ENCODE data around the gene IQCK. TPM values are rescaled to one million over a fixed set of nuclear protein-coding genes. Genes with fewer than 3 reads are reported as not detected.
"Not testable (repeated sequence)": the region's sequence is repeated elsewhere in the genome, so short reads cannot be mapped to it uniquely, and the experiment has no call there.

The IQCK gene
- total RNA-seq, 1 donor from 2014 or later = 0.71 TPM

DNA sequence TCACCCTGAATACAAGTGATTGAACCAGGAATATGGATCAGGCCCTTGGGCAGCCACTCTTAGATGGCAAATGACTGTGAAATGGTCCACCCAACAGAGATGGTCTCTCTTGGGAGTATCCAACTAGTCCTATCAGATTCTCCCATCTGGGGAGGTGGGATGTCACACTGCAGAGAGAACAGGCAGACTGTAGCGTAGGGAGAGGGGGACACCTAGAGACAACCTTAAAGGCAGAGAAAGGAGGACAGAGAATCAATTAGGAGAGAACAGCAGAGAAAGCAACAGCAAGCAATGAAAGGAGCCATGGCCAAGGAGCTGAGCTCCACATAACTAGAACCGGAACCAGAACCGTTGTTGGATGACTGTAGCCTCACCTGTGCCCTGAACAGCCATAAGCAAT is 37.2 kb downstream of the IQCK start:
- intact Hi-C loops (cut with micrococcal nuclease) = no loop called here

DNA sequence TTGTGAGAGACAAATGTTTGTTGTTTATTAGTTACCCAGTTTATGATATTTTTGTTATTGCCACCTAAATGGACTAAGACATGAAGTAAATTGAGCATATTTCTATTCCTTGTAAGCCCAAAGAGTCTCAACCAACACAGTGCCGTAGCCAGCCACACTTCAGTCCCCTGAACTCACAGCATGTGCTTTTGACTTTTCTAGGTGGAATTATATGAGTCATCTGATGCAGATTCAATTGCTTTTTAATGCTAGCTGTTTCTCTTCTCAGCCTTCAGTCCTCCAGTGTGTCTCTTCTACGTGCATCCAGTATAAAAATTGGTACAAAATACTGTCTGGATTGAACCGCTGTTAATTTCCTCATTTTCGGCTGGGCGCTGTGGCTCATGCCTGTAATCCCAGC is 39.0 kb downstream of the IQCK start:
- intact Hi-C loops (cut with micrococcal nuclease) = no loop called here

DNA sequence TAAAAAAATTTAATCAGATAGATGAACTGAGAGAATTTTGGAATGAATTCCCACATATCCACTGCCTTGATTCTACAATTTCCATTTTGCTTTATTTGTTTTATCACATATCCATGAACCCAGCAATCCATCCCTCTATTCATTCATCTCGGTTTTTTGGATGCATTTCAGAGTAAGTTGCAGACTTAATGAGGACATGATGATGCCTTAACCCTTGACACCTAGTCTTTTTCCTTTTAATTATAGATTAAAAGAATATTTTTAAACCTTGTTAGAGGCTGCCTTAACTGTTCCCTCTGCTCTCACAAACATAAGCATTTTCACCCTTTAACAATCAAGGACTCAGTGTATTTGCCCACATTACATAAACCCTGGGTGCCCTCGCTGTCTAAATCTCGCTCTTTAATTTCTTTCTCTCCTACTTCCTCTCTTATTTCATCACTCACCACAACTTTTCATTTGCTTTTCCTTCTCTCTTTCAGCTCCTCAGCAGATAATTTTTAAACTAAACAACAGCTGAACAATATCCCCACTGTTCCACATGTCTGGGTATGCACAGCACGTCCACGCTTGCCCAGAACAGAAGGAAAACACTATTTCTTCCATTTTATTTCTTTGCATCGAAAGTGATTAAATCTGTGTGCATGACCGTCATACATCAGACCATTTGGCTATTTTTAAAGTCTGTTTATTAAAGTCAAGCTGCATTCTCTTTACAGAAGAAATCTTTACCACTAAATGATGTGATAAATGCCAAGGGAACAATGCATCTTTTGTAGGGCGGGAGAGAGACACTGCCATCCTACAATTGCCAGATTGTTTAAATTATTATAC is 39.9 kb downstream of the IQCK start:
- intact Hi-C loops (cut with micrococcal nuclease) = no loop called here

DNA sequence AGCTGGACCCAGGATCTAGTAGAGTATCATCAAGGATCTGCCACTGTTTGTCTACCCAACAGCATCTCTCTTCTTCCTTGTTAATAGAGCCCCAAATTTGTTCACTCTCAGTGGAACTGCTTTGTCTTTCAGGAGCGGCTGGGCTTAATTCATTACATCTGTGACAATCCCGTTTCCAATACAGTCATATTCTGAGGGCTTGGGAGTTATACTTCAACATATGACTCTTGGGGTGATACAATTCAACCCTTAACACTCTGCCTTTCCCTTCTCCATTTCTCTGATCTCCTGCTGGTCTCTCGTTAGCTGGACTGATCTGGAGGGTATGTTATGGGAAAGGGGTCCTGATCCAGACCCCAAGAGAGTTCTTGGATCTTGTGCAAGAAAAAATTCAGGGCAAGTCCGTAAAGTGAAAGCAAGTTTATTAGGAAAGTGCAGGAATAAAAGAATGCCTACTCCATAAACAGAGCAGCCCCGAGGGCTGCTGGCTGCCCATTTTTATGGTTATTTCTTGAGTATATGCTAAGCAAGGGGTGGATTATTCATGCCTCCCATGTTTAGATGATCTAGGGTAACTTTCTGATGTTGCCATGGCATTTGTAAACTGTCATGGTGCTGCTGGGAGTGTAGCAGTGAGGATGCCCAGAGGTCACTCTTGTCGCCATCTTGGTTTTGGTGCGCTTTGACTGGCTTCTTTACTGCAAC is 42.4 kb downstream of the IQCK start:
- intact Hi-C loops (cut with micrococcal nuclease) = no loop called here

DNA sequence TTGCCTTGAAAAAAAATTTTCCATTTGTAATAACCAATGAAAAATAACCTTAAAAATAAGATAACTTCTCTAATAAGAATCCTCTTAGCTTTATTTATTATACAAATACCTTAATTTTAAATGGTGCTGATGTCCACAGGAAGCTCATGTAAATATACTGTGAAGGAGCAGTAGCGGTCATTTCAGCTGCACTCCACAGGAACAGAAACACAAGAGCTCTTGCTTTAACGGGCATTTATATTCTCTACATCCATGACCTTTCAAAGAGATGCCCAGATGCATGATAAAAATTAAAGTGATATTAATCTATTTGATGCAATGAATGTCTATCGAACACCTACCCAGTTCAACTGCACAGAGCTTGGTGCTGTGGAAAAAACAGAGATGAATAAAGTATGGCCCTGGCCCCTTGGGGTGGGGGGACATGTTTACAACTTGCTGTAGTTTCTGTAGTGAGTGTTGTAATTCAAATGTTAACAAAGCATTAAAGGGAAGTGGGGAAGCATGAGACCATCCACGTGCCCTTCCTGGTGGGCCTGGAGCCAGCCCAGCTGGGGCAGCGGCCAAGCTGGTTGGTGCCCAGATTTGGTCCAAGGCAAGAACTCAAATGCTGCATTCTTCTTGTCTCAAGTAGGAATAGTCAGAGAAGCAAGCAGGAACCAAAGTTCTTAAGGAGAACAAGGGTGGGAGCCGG is 47.9 kb downstream of the IQCK start:
- intact Hi-C loops (cut with micrococcal nuclease) = no loop called here

DNA sequence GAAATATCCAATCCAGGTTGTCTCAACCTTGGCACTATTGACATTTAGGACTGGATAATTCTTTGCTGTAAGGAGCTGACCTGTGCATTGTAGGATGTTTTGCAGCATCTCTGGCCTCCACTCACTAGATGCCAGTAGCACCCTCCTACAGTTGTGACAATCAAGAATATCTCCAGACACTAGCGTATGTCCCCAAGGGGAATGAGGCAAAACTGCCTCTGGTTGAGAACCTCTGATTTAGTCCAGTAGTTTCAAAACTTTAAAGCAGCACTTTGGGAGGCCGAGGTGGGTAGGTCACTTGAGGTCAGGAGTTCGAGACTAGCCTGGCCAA is 48.4 kb downstream of the IQCK start:
- intact Hi-C loops (cut with micrococcal nuclease) = no loop called here

DNA sequence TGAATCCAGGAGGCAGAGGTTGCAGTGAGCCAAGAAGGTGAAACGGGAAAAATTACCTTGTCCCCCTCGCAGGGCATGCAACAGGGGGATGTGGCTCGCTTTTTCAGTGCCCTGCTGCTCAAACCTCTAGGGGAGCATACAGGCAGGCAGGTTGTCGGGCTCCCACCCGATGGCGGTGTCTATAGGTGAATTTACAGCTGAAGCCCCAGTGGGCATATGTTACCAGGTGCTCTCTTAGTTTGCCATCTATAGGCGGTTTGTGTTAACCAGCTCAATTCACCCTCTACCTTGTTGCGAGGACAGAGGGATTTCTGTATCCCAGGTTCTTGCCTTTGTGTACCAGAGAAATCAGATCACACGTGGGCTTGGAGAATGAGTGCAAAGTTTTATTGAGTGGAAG is 48.9 kb downstream of the IQCK start:
- intact Hi-C loops (cut with micrococcal nuclease) = no loop called here

DNA sequence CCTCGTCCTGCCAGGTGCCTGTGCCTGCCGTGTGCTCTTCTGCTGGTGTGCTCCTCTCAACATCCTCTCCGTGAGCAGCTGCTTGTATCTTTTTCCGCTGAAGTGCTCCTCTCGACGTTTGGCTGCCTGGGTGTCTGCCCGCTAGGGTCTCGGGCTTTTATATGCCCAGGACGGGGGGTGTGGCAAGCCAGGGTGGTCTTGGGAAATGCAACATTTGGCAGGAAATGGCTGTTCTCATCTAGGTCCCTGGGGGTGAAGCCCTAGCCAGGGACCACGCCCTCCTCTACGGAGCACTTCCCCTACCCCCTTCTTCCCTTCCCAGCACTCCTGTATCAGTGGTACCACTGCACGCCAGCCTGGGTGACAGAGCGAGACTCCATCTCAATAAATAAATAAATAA is 49.4 kb downstream of the IQCK start:
- intact Hi-C loops (cut with micrococcal nuclease) = no loop called here

DNA sequence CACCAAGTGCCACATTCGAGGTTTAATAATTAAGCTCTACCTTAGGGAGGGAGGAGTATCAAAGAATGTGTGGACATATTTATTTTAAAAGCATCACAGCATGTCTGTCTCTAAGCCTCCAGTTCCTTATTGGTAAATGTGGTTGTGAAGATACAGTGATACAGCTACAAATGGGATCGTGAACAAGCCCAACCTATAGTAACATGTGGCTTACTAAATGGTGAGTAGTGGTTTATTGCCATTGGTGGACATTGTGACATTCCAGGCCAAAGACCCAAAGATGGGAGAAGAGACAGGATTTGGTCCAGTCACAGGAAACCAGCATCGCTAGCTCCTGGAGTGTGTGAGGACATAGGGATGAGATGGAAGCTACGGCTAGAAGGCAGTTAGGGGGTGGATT is 51.2 kb downstream of the IQCK start:
- intact Hi-C loops (cut with micrococcal nuclease) = no loop called here

DNA sequence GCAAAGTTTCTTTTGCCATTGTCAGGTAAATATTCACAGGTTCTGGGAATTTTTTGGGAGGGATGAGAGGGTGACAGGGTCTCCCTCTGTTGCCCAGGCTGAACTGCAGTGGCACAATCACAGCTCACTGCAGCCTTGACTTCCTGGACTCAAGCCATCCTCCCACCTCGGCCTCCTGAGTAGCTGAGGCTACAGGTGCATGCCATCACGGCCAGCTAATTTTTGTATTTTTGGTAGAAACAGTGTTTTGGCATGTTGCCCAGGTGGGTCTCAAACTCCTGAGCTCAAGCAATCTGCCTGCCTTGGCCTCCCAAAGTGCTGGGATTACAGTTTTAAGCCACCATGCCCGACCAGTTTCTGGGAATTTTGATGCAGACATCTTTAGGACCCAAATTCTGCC is 53.0 kb downstream of the IQCK start:
- intact Hi-C loops (cut with micrococcal nuclease) = no loop called here

DNA sequence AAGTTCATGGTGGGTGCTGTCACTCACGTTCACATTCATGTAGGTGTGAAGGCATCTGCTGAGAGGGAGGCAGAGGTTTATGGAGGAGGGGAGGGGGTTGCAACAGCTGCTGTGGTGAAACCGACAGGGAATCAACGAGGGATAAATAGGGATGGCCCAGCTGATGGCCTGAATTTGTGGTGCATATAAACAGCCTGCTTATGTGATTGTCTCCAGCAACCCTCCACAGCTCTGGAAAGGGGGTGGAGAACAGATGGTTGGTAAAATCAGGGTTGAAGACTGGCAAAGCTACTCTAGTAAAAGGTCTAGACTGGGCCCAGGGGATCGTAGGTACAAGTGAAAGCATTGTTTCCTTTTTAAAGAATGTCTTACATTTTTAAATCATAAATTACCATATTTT is 53.7 kb downstream of the IQCK start:
- intact Hi-C loops (cut with micrococcal nuclease) = no loop called here

DNA sequence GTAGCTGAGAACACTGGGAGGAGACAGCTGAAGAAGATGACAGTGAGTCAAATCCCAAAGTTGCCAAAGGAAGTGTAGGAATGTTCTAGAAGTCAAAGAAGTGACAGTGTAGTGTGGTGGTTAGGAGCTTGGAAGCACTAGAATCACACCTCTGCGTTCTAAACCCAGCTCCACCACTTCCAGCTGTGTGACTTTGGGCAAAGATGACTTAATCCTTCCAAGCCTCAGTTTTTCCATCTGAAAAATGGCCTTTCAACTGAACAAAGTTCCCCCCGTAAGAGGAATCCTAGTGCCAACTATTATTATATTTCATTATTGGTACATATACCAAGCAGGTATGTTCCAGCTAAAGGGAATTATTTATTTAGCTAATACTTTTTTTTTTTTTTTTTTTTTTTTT is 56.0 kb downstream of the IQCK start:
- intact Hi-C loops (cut with micrococcal nuclease) = no loop called here

DNA sequence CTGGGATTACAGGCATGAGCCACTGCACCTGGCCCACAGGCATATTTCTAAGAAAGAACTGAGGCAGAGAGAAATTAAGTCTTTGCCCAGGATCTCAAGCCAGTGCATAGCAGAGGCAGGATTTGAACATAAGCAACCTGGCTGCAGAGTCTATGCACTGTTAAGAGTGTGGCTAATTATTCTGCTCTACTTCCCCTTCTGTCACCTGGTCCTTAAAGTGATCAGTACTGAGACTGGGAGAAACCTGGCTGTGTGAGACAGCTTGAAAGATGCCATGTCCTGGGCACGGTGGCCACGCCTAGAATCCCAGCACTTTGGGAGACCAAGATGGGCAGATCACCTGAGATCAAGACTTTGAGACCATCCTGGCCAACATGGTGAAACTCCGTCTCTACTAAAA is 58.1 kb downstream of the IQCK start:
- intact Hi-C loops (cut with micrococcal nuclease) = no loop called here

DNA sequence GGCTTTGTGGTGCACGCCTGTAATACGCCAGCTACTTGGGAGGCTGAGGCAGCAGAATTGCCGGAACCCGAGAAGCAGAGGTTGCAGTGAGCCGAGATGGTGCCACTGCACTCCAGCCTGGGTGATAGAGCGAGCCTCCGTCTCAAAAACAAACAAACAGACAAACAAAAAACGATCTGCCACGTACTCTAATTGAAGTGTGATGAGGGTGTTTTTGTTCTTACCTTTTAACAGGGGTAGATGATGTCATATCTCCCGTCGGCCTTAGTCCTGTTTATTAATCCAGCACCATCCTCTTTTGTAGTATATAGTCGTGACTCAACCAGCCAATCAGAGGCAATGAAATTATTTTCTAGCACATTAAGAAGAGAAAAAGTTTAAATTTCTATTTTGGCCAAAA is 58.5 kb downstream of the IQCK start:
- intact Hi-C loops (cut with micrococcal nuclease) = no loop called here

DNA sequence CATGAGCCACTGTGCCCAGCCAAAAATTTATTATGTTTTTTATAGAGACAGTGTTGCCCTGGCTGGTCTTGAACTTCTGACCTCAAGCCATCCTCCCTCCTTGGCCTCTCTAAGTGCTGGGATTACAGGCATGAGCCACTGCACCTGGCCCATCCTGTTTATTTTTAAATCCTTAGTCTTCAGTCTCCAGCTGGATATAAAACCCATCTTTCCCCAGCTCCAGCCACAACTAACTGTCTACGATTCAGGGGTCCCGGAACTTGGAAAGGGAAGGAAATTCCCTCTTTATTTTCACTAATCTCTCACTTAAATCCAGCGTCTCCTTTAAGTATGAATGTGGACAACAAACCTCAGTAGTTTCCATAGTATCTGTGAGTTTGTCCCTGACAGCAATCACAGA is 62.2 kb downstream of the IQCK start:
- intact Hi-C loops (cut with micrococcal nuclease) = no loop called here

DNA sequence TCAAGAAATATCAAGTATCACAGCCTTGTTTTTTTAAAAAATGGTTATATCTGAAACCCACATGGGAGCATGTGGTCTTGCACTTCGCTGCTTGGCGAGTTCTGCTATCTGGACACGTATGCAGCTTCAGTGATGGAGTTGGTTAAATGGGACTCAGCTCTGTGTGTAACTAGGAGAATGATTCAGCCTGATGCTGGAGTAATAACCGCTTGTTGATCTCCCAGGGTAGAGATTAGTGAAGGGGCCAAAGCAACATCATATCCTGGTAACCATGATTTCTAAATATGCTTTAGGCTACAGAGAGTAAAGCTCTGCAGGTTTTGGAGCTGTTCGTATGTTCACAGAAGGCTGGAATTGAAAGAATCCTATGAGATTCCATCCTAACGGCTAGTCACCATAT is 63.2 kb downstream of the IQCK start:
- intact Hi-C loops (cut with micrococcal nuclease) = no loop called here

DNA sequence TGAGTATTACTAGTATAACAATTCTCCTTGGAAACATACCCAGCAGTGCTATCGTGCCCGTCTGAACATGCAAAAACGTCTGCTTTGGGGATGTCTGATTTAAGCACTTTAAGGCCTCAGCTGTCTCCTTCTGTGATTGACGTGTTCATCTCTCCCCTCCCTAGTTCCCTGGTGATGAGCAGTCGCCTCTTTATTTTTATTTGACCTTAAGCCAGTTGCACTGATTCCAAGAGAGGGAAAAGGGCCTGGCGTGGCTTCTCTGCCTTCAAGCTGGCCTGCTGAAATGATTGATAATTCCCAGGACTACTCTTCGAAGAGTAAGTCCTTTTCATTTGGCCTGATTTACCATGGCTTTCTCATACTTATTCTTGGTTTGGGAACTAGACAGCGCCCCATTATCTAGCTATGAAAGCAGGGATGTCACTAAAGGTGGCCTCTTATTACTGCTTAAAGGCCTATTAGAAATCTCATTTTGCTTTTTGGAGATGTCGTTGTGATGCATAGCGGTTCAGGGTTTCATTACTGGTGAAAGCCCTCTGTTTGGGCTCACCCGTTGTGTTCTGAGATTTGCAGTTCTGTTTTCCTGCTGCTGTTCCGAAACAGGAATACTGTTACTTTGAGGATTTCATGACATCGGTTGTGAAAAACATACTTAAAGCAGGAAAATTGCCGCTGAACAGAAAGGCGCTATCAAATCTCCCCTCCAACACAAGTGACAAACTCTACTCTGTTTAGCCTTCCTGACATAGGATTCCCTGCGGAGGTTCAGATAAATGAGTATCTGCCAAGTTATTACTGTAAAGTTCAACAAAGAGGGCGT is 65.5 kb downstream of the IQCK start:
- intact Hi-C loops (cut with micrococcal nuclease) = no loop called here

DNA sequence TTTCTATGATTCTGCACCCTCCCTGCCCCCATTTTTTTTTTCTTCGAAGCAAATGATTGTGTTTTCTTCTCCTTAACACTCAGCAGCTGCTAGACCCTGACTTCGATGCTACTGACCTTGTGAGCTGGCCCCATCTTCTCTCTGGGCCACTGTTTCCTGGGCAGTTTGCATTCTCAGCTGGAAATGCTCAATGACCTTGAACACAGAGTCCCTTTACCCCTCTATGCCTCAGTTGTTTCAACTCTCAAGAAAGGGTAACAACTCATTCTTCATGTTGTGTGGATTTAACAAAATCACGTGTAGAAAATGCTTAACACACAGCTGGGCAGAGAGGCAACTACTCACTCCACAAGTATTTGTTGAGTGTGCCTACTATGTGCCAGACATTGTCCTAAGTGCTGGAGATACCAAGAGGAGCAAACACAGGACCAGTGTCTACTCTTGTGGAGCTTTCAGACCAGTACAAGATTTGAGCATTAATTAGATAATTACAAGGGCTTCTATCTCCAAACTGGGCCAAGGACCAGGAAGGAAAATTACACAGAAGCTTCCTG is 66.2 kb downstream of the IQCK start:
- intact Hi-C loops (cut with micrococcal nuclease) = no loop called here

DNA sequence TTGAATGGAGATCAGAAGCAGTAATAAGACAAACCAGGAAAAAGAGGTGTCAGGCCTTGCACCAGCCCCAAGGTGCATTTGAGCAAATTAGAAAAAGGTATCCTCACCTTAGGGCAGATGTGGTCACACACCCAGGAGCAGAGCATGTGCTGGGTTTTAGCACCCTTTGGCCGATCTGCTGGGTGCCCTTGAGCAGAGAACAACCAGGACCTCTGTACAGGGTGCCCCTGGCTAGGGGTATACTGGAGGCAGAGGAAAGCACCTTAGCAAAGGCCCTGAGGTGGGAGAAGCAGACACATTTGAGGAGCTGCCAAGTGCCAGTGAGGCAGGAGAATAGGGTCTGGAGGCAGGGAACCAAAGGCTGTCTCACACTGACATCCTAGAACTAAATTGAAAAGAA is 67.0 kb downstream of the IQCK start:
- intact Hi-C loops (cut with micrococcal nuclease) = no loop called here

DNA sequence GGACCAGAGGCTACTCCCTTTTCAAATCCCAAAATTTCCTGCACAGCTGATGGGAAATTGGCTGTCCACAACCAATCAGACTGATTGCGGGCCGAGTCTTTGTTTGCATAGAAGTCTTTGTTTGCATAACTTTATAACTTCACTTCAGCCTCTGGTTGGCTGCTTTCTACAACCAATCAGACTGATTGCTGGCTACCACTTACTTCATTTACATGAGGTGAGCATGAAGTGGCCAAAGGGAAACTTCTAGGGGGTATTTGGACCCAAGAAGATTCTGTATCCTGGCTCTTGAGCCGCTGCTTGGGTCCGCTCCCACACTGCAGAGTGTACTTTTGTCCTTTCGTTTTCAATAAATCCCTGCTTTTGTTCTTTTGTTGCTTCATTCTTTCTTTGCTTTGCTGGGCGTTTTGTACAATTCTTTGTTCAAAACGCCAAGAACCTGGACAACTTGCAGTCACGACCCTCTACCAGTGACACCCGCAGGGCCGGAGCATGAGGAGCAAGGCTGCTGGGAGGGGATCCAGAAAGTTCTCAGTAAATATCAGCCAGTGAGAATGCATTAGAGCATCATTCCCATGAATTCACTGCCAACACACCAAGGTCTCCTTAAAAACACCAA is 67.5 kb downstream of the IQCK start:
- intact Hi-C loops (cut with micrococcal nuclease) = no loop called here

DNA sequence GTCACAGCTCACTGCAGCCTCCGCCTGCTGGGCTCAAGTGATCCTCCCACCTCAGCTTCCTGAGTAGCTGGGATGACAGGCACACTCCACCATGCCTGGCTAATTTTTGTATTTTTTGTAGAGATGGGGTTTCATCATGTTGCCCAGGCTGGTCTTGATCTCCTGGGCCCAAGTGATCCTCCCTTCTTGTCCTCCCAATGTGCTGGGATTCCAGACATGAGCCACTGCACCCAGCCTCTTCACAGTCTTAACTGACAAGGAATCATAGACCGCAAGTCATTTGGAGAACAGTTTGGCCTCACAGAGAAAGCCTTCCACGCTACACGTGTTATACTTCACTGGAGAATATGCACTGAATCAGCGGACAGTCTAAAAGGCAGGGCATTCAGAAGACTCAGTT is 83.3 kb downstream of the IQCK start:
- intact Hi-C loops (cut with micrococcal nuclease) = not testable (repeated sequence)
